Colonic mucosa (tissue), 4 donors: ENCODE measurements around the gene POLDIP2. TPM values are rescaled to one million over a fixed set of nuclear protein-coding genes. Genes with fewer than 3 reads are reported as not detected.
A peak's percentile ranks its signal among the peaks of the same experiment; 100 is the strongest.

Experiments used
- DNase-seq: peaks from one replicate; pipeline ENCODE4 v3.0.0-alpha.2; 2020
- H3K27ac ChIP-seq: fragments of 200-600 bp; one replicate; pipeline ENCODE4 v1.8.0; 2021
- H3K27me3 ChIP-seq: fragments of 200-600 bp; one replicate; pipeline ENCODE4 v1.8.0; 2021
- H3K36me3 ChIP-seq: fragments of 200-600 bp; one replicate; pipeline ENCODE4 v1.8.0; 2021
- H3K4me1 ChIP-seq: fragments of 200-600 bp; one replicate; pipeline ENCODE4 v1.8.0; 2021; ENCODE audit warnings: mild to moderate bottlenecking
- H3K4me3 ChIP-seq: fragments of 200-600 bp; one replicate; pipeline ENCODE4 v1.8.0; 2021
- H3K9ac ChIP-seq, 2 donors: one replicate each; pipeline ENCODE4 v1.7.0; 2013; ENCODE audit warnings: control low read depth in 2 of 2, low read depth in 2 of 2, low read length in 2 of 2
- H3K9me3 ChIP-seq: fragments of 200-600 bp; one replicate; pipeline ENCODE4 v1.8.0; 2021
- intact Hi-C: fragments of 100-400 bp; cut with DNase I; formaldehyde crosslinking; loops from one replicate; pipeline ENCODE4 v1.14.1; 2022
- total RNA-seq, 2 donors: library from RNA; stranded (reverse); fragmentation: NEBNext Ultra II Directional in 1 of 2; extraction: Animal tissue kit (Norgen Biotek cat#: 25700) in 1 of 2; gene quantifications; one replicate each; pipeline ENCODE4 v1.2.1, GENCODE V29; 2021
- TF ChIP-seq, protein P1 (sequence below): fragments of 200-600 bp; IDR thresholded peaks from one replicate; pipeline ENCODE4 v1.8.0; 2022; ENCODE audit warnings: antibody characterized with exemption, mild to moderate bottlenecking
- donor health status: healthy.
- donor health status: DM: no; HTN: no; CAD: no.
- donor health status: DM: no; HTN: no; CAD: no.

The POLDIP2 gene
- total RNA-seq, 2 donors from 2014 or later = 80.3 to 132 TPM

DNA sequence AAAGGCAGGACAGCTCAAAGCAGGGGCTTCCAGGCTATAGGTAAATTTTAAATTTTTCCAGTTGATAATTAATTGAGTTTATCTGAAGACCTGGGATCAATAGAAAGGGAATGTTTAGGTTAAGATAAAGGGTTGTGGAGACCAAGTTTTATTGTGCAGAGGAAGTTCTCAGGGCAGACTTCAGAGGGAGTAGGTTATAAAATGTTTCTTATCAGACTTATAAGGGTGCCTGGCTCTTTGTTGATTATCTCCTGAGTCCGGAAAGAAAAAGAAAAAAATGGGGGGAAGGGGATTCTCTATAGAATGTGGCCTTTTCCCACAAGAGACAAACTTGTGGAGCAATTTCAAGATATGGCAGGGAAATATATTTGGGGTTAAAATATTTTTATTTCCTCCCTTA lies 32.8 kb upstream of the POLDIP2 start:
- Histone ChIP-seq H3K27me3 (no peaks in the 10 kb centered on the region), H3K4me3 (no peak overlapping the region), H3K9me3 (no peaks in the 10 kb centered on the region), H3K27ac (no peak overlapping the region), H3K4me1 (no peaks in the 10 kb centered on the region), H3K36me3 (no peaks in the 10 kb centered on the region), H3K9ac (no peak overlapping the region)
- TF ChIP-seq, protein P1, sequence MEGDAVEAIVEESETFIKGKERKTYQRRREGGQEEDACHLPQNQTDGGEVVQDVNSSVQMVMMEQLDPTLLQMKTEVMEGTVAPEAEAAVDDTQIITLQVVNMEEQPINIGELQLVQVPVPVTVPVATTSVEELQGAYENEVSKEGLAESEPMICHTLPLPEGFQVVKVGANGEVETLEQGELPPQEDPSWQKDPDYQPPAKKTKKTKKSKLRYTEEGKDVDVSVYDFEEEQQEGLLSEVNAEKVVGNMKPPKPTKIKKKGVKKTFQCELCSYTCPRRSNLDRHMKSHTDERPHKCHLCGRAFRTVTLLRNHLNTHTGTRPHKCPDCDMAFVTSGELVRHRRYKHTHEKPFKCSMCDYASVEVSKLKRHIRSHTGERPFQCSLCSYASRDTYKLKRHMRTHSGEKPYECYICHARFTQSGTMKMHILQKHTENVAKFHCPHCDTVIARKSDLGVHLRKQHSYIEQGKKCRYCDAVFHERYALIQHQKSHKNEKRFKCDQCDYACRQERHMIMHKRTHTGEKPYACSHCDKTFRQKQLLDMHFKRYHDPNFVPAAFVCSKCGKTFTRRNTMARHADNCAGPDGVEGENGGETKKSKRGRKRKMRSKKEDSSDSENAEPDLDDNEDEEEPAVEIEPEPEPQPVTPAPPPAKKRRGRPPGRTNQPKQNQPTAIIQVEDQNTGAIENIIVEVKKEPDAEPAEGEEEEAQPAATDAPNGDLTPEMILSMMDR = no peak
- DNase-seq = no peak
- intact Hi-C loops = no loop called here

DNA sequence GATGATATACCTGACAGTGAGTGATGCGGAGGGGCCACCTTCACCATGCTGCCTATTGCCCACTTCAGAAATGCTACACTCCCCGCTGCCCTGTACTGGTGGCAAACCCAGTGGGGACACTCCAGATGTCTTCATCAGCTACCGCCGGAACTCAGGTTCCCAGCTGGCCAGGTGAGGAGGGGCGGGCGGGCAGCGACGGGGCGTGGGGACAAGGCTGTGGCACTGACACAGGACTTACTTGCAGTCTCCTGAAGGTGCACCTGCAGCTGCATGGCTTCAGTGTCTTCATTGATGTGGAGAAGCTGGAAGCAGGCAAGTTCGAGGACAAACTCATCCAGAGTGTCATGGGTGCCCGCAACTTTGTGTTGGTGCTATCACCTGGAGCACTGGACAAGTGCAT lies 30.8 kb upstream of the POLDIP2 start:
- intact Hi-C loops = no loop called here
- Histone ChIP-seq H3K4me1 (no peaks in the 10 kb centered on the region), H3K36me3 (no peaks in the 10 kb centered on the region), H3K9me3 (no peaks in the 10 kb centered on the region), H3K27me3 (no peaks in the 10 kb centered on the region), H3K27ac (no peak overlapping the region), H3K9ac (no peak overlapping the region), H3K4me3 (no peak overlapping the region)
- DNase-seq = no peak
- TF ChIP-seq, protein P1 = no peak

DNA sequence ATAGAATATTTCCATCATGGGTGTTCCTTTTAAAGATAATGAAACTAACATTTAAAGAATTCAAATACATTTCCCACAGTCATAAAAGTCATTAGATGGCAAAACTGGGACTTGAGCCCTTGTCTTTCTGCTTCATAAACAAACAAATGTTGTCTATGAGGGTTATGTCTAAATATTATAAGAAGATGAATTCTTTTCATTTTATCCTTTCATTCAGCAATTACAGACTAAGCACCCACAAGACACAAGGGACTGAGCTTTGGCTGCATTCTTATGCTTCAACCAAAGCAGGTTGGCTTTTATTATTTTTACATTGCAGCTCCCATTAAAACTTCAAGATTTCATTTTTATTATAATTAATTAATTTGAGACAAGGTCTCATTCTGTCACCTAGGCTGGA lies 29.1 kb upstream of the POLDIP2 start:
- H3K36me3 ChIP-seq = no peaks in the 10 kb centered on the region
- H3K4me1 ChIP-seq = no peaks in the 10 kb centered on the region
- DNase-seq = no peak
- TF ChIP-seq, protein P1 = no peak
- intact Hi-C loops = no loop called here
- no peaks in the 10 kb centered on the region for H3K9me3 ChIP-seq
- H3K27me3 ChIP-seq = peaks cover 2% of the 10 kb centered on the region
- H3K9ac ChIP-seq = no peak overlapping the region
- H3K4me3 ChIP-seq = no peak overlapping the region
- H3K27ac ChIP-seq = no peak overlapping the region

DNA sequence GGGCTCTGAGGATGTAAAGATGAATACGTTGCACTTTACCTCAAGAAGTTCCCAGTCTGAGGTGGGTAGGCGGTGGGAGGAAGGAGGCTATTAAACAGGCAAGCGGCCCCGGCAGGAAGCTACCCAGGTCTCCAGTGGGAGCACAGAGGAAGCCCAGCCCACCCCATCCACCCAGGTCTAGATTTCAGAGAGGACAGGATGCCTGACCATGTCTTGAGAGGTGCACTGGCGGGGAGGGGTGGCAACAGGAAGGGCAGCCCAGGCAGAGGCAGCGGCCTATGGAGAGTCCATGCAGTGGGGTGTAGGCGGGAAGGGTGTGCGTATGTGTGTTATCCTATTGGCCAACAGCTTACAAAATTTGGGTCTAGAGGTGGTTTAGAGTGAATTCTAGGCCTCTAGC lies 28.1 kb upstream of the POLDIP2 start:
- peak overlapping the region; percentile 72 for H3K4me3 ChIP-seq

DNA sequence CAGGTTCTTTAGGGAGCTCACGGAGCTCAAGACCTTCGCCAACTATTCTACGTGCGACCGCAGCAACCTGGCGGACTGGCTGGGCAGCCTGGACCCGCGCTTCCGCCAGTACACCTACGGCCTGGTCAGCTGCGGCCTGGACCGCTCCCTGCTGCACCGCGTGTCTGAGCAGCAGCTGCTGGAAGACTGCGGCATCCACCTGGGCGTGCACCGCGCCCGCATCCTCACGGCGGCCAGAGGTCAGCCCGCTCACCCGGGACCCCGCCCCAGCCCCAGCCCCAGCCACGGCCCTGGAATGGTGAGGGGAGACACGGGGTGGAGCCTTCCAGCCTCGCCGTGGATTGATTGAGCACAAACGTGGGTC lies 27.7 kb upstream of the POLDIP2 start:
- TF ChIP-seq, protein P1 = no peak
- H3K36me3 ChIP-seq = no peaks in the 10 kb centered on the region
- H3K4me1 ChIP-seq = no peaks in the 10 kb centered on the region
- no peaks in the 10 kb centered on the region for H3K9me3 ChIP-seq
- intact Hi-C loops = no loop called here
- H3K27me3 ChIP-seq = peaks cover 7% of the 10 kb centered on the region
- H3K9ac ChIP-seq = peak overlapping the region; percentile 41 to 63
- peak overlapping the region; percentile 72 for H3K4me3 ChIP-seq
- peak; percentile 55 for DNase-seq
- H3K27ac ChIP-seq = peak overlapping the region; percentile 51

More for the DNA sequence above, 28.1 kb upstream of the POLDIP2 start:
- TF ChIP-seq, protein P1 = no peak
- Histone ChIP-seq H3K9me3 (no peaks in the 10 kb centered on the region), H3K36me3 (no peaks in the 10 kb centered on the region), H3K27ac (no peak overlapping the region), H3K27me3 (peaks cover 7% of the 10 kb centered on the region), H3K9ac (no peak overlapping the region), H3K4me1 (no peaks in the 10 kb centered on the region)
- no peak for DNase-seq
- intact Hi-C loops = no loop called here
